Fibroblast of skin of left biceps (primary cell): ENCODE results near the gene KLHL40.

Experiments used
- DNase-seq, 2 experiments: peaks; one replicate each; pipeline ENCODE4 v3.0.0-alpha.2; 2013; ENCODE audit warnings: low read depth in 2 of 2

The KLHL40 gene

GRCh38 chr3:42668413-42668760 lies 16.9 kb upstream of the KLHL40 start:
- DNase-seq: no peak

- DNase-seq: no peak
These were observed 16.5 kb upstream of the KLHL40 start for GRCh38 chr3:42668793-42669217.

DNA sequence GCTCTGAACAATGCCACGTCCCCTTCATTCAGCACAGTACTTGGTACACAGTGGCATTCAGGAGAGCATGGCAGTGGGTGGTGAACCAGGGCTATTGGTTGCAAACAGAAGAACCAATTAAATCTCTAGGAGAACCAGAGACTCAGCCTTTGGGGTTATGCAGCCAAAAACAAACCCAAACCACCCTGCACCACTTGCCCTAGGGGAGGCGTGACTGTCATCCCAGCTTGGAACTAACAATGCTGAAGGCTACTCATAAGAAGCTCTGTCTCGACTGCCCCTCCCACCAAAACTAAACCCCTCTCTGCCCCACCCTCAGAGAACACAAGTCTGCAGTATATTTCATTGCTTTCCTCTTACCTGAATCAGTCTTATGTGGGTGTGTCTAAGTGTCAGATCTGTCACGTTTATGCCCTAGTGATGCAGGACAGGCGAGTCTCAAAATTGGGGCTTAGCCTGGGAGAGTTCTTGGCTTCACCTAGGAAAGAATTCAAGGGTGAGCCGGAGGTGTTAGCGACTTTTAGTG lies 15.2 kb upstream of the KLHL40 start:
- no peak for DNase-seq

DNA sequence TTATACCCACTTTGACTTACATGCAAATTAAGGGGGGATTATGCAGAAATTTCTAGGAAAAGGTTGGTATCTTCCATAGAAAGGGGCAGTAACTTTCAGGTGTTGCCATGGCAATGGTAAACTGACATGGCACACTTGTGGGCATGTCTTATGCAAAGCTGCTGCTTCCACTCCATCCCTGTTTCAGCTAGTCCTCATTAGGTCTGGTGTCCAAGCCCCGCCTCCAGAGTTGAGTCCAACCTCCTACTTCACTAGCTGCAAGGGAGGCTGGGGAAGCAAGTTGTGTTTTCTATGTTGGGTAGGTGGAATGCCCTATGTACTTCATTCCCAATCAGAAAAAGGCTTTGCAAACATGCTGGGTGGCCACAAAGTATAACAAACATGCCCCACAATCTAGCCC lies 14.7 kb upstream of the KLHL40 start:
- no peak for DNase-seq

DNA sequence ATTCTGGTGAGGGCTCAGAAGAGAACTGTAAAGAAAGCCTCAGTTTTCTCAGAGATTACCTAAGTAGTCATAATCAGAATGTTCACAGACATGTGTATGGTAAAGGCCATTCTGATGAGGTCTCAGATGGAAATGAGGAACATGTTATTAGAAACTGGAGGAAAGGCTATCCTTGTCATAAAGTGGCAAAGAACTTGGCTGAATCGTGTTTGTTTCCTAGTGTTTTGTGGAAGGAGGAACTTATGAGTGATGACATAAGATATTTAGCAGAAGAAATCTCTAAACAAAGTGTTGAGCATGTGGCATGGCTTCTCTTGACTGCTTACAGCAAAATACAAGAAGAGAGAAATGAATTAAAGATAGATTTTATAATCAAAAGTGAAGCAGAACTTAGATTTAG lies 12.8 kb upstream of the KLHL40 start:
- DNase-seq: no peak

DNA sequence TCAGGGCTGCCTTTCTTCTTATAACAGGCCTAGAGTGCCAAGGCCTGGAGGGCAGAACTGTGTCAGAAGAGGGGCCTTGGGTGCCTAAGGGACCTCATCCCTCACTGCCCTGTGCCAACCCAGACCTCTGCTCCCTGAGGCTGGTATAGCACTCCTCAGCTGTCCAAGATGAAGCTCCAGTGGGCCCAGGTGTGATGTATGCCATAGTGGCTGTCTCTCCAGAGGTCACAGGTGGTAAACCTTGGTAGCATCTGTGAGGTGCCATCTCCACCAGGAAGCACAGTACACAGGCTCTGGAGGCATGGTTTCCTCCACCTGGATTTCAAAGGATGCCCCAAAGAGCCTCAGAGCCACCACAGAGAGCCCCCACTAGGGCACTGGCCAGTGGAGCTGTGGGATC lies 12.3 kb upstream of the KLHL40 start:
- DNase-seq: no peak

DNA sequence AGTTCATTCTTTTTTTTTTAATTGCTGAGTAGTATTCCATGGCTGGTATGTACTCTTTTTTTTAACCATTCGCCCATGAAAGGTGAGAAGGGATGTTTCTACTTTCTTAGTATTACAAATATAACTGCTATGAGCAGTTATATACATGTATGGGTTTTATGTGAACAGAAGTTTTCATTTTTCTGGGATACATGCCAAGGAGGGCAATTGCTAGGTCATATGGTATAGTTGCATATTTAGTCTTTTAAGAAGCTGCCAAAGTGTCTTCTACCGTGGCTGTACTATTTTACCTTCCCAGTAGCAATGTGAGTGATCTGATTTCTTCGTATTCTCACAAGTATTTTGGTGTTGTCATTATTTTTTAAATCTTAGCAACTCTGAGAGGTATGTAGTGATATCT lies 11.2 kb upstream of the KLHL40 start:
- DNase-seq: no peak

GRCh38 chr3:42675909-42676308 lies 9.4 kb upstream of the KLHL40 start:
- no peak for DNase-seq

DNA sequence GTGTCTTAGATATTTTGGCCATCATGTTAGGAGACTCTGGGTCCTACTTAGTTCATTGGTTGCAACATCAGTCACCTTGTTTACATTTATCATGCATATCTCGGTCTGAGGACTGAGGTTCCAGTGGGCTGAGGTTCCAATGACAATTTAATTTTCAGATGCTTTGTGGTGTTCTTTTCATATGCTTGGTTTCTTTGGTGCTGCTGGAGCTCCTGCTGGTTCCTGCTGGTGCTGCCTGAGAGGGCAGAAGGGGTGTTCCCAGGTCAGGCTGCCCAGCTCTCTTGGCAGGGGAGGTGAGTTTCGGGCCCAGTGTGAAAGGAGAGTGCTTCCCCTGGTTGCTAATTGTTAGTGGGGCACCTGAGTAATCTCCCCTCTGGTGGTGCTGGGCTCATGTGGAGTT lies 6.9 kb upstream of the KLHL40 start:
- DNase-seq: no peak

DNA sequence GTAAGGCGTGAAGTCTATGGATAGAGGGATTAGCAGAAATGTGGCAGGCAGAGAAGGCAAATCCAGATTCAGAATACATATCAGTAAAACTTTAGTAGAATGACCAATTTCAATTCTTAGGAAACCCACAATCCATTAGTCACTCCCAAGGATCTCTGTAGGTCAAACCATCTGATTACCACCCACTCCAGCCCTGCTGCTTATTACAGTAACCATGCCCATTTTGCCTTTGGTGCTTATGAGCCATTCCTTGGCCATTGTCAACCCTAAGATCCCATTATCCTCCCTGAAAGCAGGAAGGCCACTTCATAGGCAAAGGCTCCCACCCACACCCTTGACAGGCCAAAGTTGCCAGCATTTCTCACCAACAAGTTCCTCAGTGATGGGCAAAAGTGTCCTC lies 5.1 kb upstream of the KLHL40 start:
- DNase-seq: no peak

GRCh38 chr3:42680806-42681205 lies 4.5 kb upstream of the KLHL40 start:
- DNase-seq: no peak

GRCh38 chr3:42681361-42682038 lies 3.8 kb upstream of the KLHL40 start:
- no peak for DNase-seq

- DNase-seq: no peak
These were observed 2.9 kb upstream of the KLHL40 start for GRCh38 chr3:42682301-42683070.

DNA sequence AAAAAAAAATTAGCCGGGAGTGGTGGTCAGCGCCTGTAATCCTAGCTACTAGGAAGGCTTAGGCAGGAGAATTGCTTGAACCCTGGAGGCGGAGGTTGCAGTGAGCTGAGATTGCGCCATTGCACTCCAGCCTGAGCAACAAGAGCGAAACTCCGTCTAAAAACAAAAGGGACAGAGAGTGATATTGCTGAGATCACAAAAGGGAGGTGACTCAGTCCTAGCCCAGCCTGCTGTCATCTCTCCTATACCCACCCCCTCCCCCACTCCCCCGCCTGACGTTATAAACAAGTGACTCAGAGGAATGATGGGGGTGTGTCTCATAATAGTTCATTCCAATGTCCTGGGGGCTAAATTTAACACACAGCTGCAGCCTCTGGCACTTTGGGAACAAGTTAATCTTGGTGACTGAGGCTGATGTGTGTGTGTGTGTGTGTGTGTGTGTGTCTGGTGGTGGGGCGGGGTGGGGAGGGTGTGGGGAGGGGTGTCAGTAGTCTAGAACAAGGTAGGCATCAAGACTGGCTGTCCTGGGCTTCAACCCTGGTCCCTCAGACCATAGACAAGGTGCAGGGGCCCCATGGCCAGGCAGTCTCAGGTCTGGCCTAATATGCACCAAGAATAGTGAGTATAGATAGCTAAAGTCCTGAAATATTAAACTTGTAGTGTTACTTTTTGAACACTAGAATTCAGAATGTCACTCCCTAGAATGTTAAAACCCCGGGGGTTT lies 1.3 kb upstream of the KLHL40 start:
- DNase-seq: peak; percentile 50 to 55

DNA sequence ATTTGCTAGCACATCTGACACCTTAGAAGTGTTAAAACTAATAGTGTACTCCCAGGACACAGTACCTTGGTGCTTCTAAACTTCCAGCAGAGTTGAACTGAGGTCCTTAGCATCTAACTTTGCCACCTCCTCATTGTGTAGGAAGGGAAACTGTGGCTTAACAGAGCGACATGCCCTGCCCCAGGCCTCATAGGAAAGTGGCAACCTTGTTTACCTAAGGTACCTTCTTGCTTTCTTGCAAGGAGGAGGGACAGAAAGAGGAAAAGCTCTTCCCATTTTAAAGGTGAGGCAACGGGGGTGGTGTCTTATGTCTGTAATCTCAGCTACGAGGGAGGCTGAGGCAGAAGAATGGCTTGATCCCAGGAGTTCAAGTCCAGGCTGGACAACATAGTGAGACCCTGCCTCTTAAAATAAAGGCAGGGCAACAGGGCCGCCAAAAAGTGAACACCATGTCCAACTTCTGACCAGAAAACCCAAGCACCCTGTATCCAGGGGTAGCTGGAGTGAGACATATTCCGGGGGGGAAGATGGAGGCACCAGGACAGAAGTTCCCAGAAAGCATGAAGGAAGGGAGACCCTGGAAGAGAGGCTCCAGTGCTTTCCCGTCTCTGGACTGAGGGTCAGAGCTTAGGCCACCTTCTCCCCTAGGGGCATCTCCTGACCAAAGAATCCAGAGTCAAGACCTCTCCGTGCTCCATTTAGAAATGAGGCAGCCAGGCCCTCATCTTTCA lies 540 bp upstream of the KLHL40 start:
- DNase-seq: no peak

DNA sequence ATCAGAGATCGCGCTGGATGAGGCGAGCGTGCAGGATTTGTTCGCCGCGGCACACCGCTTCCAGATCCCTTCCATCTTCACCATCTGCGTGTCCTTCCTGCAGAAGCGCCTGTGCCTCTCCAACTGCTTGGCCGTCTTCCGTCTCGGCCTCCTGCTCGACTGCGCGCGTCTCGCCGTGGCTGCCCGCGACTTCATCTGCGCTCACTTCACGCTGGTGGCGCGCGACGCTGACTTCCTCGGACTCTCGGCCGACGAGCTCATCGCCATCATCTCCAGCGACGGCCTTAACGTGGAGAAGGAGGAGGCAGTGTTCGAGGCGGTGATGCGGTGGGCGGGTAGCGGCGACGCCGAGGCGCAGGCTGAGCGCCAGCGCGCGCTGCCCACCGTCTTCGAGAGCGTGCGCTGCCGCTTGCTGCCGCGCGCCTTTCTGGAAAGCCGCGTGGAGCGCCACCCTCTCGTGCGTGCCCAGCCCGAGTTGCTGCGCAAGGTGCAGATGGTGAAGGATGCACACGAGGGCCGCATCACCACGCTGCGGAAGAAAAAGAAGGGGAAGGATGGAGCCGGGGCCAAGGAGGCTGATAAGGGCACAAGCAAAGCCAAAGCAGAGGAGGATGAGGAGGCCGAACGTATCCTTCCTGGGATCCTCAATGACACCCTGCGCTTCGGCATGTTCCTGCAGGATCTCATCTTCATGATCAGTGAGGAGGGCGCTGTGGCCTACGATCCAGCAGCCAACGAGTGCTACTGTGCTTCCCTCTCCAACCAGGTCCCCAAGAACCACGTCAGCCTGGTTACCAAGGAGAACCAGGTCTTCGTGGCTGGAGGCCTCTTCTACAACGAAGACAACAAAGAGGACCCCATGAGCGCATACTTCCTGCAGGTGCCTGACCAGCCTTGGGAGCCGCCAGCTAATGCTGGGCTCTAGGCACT lies 819 bp downstream of the KLHL40 start:
- DNase-seq: no peak

GRCh38 chr3:42686832-42687650 lies 1.7 kb downstream of the KLHL40 start:
- DNase-seq: no peak

DNA sequence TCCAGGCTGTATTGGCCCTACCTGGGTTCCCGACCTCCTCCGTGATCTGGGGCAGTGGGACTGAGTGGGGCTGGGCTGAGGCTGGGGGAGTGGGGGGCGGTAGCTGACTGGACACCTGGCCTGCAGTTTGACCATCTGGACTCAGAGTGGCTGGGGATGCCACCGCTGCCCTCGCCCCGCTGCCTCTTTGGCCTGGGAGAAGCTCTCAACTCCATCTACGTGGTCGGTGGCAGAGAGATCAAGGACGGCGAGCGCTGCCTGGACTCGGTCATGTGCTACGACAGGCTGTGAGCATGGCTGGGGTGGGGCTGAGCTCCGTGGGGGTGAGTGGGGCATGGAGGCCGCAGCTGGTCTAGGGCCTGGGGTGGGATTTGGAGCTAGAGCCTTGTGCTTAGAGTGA lies 2.7 kb downstream of the KLHL40 start:
- no peak for DNase-seq

DNA sequence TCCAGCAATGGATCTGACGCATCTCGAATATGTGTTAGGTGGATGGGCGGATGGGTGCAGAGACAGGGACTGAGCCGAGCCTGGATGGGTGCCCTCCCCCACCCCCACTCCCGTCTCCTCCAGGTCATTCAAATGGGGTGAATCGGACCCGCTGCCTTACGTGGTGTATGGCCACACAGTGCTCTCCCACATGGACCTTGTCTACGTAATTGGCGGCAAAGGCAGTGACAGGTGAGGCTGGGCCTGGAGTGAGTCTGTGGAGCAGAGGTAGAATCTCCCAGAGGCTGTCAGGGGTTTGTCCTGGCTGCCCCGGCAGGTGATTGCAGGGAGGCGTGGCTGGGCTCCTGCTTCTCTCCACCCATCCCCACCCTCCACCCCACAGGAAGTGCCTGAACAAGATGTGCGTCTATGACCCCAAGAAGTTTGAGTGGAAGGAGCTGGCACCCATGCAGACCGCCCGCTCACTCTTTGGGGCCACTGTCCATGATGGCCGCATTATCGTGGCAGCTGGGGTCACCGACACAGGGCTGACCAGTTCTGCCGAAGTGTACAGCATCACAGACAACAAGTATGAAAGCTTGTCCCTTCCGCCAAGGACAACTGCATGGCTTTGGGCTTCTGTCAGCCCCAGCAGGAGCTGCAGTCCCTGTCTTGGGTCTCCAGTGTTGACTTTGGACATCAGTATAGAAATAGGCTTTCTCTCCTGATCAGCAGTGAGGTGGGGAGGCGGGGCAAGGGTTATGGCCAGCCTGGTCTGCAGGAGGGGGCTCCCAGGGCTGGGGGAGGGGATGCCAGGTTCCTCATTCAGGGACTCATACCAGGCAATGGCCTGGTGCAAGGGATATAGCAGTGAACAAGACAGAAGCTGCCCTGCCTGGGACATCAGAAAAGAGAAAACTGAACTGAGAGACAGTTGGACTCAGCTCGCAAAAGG lies 3.4 kb downstream of the KLHL40 start:
- no peak for DNase-seq
